GM10248 (cell line): ENCODE results near the gene NR2C2AP.

Experiments used
- CTCF ChIA-PET: fragments of 300-600 bp; sonication (Branson Sonifier 250); formaldehyde crosslinking; extraction: SDS; loops from one replicate; lab custom pipeline; 2021; ENCODE audit warnings: antibody characterized with exemption; lab: Yijun Ruan, JAX
- POLR2A ChIA-PET: fragments of 350-650 bp; sonication (Branson Sonifier 250); formaldehyde crosslinking; extraction: SDS; loops from one replicate; lab custom pipeline; 2020; ENCODE audit warnings: antibody characterized with exemption; lab: Yijun Ruan, JAX
- DNase-seq: peaks from one replicate; pipeline ENCODE4 v3.0.0; 2012; ENCODE audit errors: extremely low spot score
- CTCF ChIP-seq: IDR thresholded peaks from 2 replicates; pipeline ENCODE4 v1.5.1; 2012; ENCODE audit warnings: mild to moderate bottlenecking, low read depth; ENCODE audit errors: extremely low read depth, missing control alignments, control extremely low read depth

NR2C2AP gene, protein sequence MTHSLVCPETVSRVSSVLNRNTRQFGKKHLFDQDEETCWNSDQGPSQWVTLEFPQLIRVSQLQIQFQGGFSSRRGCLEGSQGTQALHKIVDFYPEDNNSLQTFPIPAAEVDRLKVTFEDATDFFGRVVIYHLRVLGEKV

GRCh38 chr19:19203012-19203856 lies at the start of gene NR2C2AP:
TSS of gene NR2C2AP (minus strand) at chr19:19203414. CDS start at chr19:19203060, 354 bp downstream.
- POLR2A ChIA-PET = interaction anchor here (1.1 kb wide), 1 partner anchor 28 kb away, joined by 6 read pairs; no protein-coding TSS in a partner anchor
- peak; percentile 98 for DNase-seq
- no peak for TF ChIP-seq CTCF
- CTCF ChIA-PET = interaction anchor here (0.7 to 3.2 kb wide), 5 partner anchors 10 to 56 kb away, joined by 3 to 16 read pairs (median 3); no protein-coding TSS in a partner anchor

DNA sequence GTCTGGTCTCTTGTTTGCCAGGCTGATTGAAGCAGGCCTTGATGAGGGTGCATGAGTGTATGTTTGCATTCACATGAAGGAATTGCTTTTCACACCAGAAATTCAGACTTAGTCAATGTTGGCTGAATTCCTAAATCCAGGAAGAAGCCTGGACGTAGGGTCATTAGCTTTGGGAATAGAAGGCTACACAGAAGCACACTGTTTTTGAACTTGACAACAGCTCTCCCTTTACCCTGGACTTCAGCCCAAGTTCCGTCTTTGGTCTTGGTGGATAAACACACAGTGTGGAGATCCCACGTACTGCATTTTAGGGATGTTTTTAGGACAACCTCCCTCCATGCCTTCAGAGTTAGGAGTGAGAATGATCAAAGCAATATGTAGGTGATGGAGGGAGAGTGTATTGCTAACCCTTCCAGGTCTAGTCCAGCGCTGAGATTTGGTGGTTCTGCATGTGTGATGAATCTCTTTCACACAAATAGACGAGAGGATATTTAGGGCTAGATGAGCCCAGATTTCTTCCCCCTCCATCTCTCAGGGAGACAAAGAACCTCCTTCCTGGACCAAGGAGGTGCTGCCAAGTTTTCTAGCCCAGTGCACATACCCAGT lies 47.1 kb upstream of the NR2C2AP start:
- no peak for TF ChIP-seq CTCF
- ChIA-PET CTCF (no interaction called here), POLR2A (no interaction called here)
- DNase-seq = no peak

GRCh38 chr19:19240476-19240875 lies 37.3 kb upstream of the NR2C2AP start:
- DNase-seq = no peak
- TF ChIP-seq CTCF = no peak
- ChIA-PET POLR2A (no interaction called here), CTCF (no interaction called here)

- ChIA-PET POLR2A (no interaction called here), CTCF (no interaction called here)
- no peak for TF ChIP-seq CTCF
- DNase-seq = no peak
These were observed 36.5 kb upstream of the NR2C2AP start for GRCh38 chr19:19239675-19240074.

DNA sequence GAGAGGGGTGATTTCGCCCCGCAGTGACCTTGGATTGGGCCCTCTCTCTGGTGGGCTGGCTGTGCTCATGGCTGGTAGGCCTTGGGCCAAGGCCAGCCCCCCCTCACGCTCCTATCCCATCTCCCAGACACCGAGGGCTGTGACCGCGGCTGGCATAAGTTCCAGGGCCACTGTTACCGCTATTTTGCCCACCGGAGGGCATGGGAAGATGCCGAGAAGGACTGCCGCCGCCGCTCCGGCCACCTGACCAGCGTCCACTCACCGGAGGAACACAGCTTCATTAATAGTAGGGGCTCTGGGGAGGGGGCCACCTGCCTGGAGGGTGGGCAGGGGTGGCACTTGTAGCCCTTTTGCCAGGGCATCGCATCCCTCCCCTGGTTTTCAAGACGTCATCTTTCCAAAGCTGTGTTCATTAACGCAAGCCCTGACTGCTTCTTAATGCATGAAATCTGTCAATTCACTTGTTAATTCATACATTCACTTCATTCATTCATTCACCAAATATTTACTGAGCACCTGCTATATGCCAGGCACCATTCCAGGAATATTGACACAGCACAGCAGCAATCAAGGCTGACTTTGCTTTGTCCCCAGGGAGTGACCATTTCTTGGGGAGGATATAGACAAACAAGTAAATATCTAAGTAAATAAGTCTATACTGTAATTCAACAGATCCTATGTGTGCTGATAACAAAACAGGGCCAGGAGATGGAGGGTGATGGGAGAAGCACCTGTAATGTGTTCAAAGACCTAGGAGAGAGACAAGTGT lies 35.1 kb upstream of the NR2C2AP start:
- ChIA-PET POLR2A (no interaction called here), CTCF (no interaction called here)
- TF ChIP-seq CTCF = no peak
- peak; percentile 5 for DNase-seq

DNA sequence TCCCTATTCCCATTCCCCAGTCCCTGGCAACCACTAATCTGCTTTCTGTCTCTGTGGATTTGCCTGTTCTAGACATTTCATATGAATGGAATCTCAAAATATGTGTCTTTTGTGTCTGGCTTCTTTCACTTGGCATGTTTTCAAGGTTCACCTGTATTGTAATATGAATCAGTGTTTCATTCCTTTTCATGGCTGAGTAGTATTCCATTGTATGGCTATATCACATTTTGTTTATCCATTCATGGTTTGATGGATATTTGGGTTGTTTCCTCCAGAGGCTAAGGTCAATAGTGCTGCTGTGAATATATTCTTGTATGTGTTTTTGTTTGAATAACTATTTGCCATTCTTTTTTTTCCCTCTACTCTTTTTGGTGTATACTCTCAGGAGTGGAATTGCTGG lies 33.0 kb upstream of the NR2C2AP start:
- no peak for DNase-seq
- ChIA-PET CTCF (interaction anchor here (1.6 kb wide), 1 partner anchor 62 kb away, joined by 4 read pairs; no protein-coding TSS in a partner anchor), POLR2A (no interaction called here)
- no peak for TF ChIP-seq CTCF
